ENCODE results near the gene RAB7A. TPM values are rescaled to one million over a fixed set of nuclear protein-coding genes. Genes with fewer than 3 reads are reported as not detected.

The RAB7A gene
- total and polyA plus RNA-seq, 2 of the 8 experiments (the other 6 are each of a cell fraction or from before 2014, with no cell fraction given), result 179 to 195 TPM

DNA sequence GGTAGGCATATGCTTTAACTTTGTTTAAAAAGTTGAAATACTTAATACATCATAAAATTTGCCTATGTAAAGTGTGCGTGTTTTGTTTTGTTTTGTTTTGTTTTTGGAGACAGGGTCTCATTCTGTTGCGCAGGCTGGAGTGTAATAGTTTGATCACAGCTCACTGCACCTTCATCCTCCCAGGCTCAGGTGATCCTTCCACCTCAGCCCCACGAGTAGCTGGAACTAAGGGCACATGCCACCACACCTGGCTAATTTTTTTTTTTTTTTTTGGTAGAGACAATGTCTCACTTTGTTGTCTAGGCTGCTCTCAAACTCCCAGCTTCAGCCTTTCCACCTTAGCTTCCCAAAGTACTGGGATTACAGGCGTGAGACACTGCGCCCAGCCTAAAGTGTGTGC is 42.5 kb downstream of the RAB7A start:
- no peak overlapping the region for H2AFZ ChIP-seq (ENCODE audit: low read length)
- H3K9ac ChIP-seq (replicated peaks in 1 of 4; ENCODE audit: extremely low read depth in 1 of 4, low read depth in 3 of 4, low read length in 3 of 4), result no peak overlapping the region
- H3K14ac ChIP-seq (ENCODE audit: insufficient read length), result no peak overlapping the region
- ChIA-PET POLR2A (ENCODE audit: partially characterized antibody) (interaction anchor here (0.6 to 1.2 kb wide), 3 partner anchors 41 to 90 kb away, joined by 3 read pairs; no protein-coding TSS in a partner anchor), CTCF (ENCODE audit: partially characterized antibody) (interaction anchor here (1.1 to 2.8 kb wide), 8 partner anchors 12 to 88 kb away, joined by 3 to 8 read pairs (median 5); no protein-coding TSS in a partner anchor)
- peaks cover 0 to 13% (median 1%) of the 10 kb centered on the region in 4 experiments; a peak in 2 of 8 replicates for H3K36me3 ChIP-seq (ENCODE audit: control insufficient read depth in 2 of 4, insufficient read depth in 4 of 4, low read length in 3 of 4)
- H2AK5ac ChIP-seq (ENCODE audit: low read depth, low read length), result no peak overlapping the region
- 80% methylated on average over 5 of the region's 5 CpGs; no CpG with 5 or more reads in 1 of the 2 experiments for WGBS, 2 experiments (ENCODE audit: extremely low coverage in 1 of 2, insufficient coverage in 1 of 2, insufficient read length in 1 of 2, insufficient replicate concordance in 2 of 2, low coverage in 1 of 2, low lambda C conversion rate in 2 of 2, missing lambda C conversion rate in 1 of 2)
- H3K56ac ChIP-seq (replicated peaks; ENCODE audit: insufficient read length, low read depth, low read length), result no peak overlapping the region
- H4K8ac ChIP-seq (ENCODE audit: extremely low read depth, insufficient read depth, low read length), result no peak overlapping the region
- H3K9me3 ChIP-seq (ENCODE audit: insufficient read depth in 2 of 2, low read depth in 1 of 2, low read length in 1 of 2), result peaks cover 0 to 7% of the 10 kb centered on the region in 2 experiments; a peak in 2 of 4 replicates
- FAIRE-seq (no peak), DNase-seq (ENCODE audit: low read depth in 1 of 2, low spot score in 2 of 2) (no peak)
- no peaks in the 10 kb centered on the region; the same call in 1 of the 2 replicates for H3K23me2 ChIP-seq (ENCODE audit: low read depth, low read length)
- peaks cover 3 to 89% of the 10 kb centered on the region in 2 experiments; a peak in 3 of 4 replicates for H3K79me2 ChIP-seq (ENCODE audit: control insufficient read depth in 1 of 2, insufficient read depth in 2 of 2, low read length in 2 of 2)
- H2BK12ac ChIP-seq (ENCODE audit: low read depth, low read length), result no peak overlapping the region
- peaks cover 14% of the 10 kb centered on the region for H3K79me1 ChIP-seq (ENCODE audit: low read depth, low read length)
- no peak overlapping the region for H3K4me2 ChIP-seq (ENCODE audit: insufficient read depth in 1 of 2, low read depth in 2 of 2, low read length in 2 of 2)
- no peak for TF ChIP-seq HDAC2 (IDR thresholded peaks at IDR 0.05; ENCODE audit: borderline replicate concordance in 1 of 2, low read depth in 2 of 2, low read length in 2 of 2)
- no peak for TF ChIP-seq RXRA (IDR thresholded peaks at IDR 0.05; ENCODE audit: insufficient read depth, low read depth, low read length)
- TF ChIP-seq EP300 (IDR thresholded peaks at IDR 0.05; ENCODE audit: borderline replicate concordance in 1 of 2, low read depth in 2 of 2, low read length in 2 of 2), result no peak
- no peak for TF ChIP-seq RAD21 (IDR thresholded peaks at IDR 0.05 in 1 of 2, conservative IDR thresholded peaks at IDR 0.05 in 1 of 2; ENCODE audit: low read depth in 2 of 2, low read length in 2 of 2)
- TF ChIP-seq, protein P1, sequence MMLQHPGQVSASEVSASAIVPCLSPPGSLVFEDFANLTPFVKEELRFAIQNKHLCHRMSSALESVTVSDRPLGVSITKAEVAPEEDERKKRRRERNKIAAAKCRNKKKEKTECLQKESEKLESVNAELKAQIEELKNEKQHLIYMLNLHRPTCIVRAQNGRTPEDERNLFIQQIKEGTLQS (IDR thresholded peaks at IDR 0.05; ENCODE audit: insufficient read depth, low read depth, low read length), result no peak
- TF ChIP-seq POLR2A (IDR thresholded peaks at IDR 0.05; ENCODE audit: control extremely low read depth in 1 of 2, low read depth in 2 of 2, low read length in 2 of 2), result no peak
- no peak for TF ChIP-seq CEBPB (IDR thresholded peaks at IDR 0.05; ENCODE audit: low read depth, low read length)
- TF ChIP-seq SAP30 (IDR thresholded peaks at IDR 0.05; ENCODE audit: insufficient read depth, insufficient replicate concordance, low read length), result no peak
- TF ChIP-seq TEAD4 (IDR thresholded peaks at IDR 0.05; ENCODE audit: low read depth, low read length), result no peak
- TF ChIP-seq TBP (IDR thresholded peaks at IDR 0.05; ENCODE audit: low read depth, low read length), result no peak
- no peaks in the 10 kb centered on the region; a peak in 3 of 7 replicates for H3K4me1 ChIP-seq (replicated peaks in 1 of 4; ENCODE audit: control insufficient read depth in 3 of 4, insufficient read depth in 4 of 4, low read length in 3 of 4)
- H4K91ac ChIP-seq (replicated peaks; ENCODE audit: insufficient read length, low read length), result no peak overlapping the region
- no peak overlapping the region for H2BK120ac ChIP-seq (replicated peaks; ENCODE audit: low read depth, low read length)
- no peak overlapping the region for H3K27ac ChIP-seq (ENCODE audit: low read depth, low read length)
- no peaks in the 10 kb centered on the region for H3K27me3 ChIP-seq (replicated peaks in 1 of 4; ENCODE audit: control insufficient read depth in 3 of 4, extremely low read depth in 1 of 4, insufficient read depth in 3 of 4, low read length in 3 of 4)
- H2BK5ac ChIP-seq (ENCODE audit: low read depth, low read length), result no peak overlapping the region
- H3K4me3 ChIP-seq (ENCODE audit: extremely low read depth in 1 of 4, insufficient read depth in 2 of 4, low read depth in 3 of 4, low read length in 4 of 4), result no peak overlapping the region
- no peak overlapping the region for H3K23ac ChIP-seq (ENCODE audit: insufficient read length)
- H4K20me1 ChIP-seq (replicated peaks in 1 of 2; ENCODE audit: control insufficient read depth in 1 of 2, insufficient read depth in 2 of 2, low read length in 2 of 2), result peaks cover 11 to 18% of the 10 kb centered on the region in 2 experiments
- H3K4ac ChIP-seq (replicated peaks; ENCODE audit: insufficient read length, low read depth, low read length), result no peak overlapping the region
- no peak overlapping the region for H2BK15ac ChIP-seq (ENCODE audit: low read length)
- H4K5ac ChIP-seq (ENCODE audit: insufficient read length, low read depth, low read length), result no peak overlapping the region
- H3K18ac ChIP-seq (ENCODE audit: extremely low read depth, low read length), result no peak overlapping the region
- no peak overlapping the region for H2BK20ac ChIP-seq (ENCODE audit: low read length)

All from H1 (cell line).